ENCODE results near the gene CCNT1. TPM values are rescaled to one million over a fixed set of nuclear protein-coding genes. Genes with fewer than 3 reads are reported as not detected.

The CCNT1 gene
- polyA plus RNA-seq, 1 donor from 2014 or later, result 28.2 TPM

DNA sequence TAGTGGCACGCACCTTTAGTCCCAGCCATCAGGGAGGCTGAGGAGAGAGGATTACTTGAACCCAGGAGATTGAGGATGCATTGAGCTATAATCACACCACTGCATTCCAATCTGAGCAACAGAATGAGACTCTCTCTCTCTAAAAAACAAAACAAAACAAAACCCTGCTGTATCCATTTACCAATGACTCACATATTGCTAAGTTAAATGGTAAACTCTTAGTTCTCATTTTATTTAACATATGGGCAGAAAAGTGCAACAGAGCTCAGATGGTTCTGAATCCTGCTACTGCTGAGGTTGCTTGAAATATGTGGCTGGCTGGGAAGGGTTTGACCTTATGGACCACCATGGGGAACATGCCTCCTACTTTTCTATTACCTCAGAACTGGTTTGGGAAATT, 33.7 kb upstream of the CCNT1 start:
- H3K36me3 ChIP-seq (ENCODE audit: insufficient read depth, low read length), result no peaks in the 10 kb centered on the region
- H3K9me2 ChIP-seq (ENCODE audit: insufficient read depth, low read length), result no peaks in the 10 kb centered on the region
- no peak overlapping the region for H3K4me2 ChIP-seq (ENCODE audit: low read length)
- H2AFZ ChIP-seq (ENCODE audit: low read depth, low read length), result no peak overlapping the region
- no peaks in the 10 kb centered on the region for H3F3A ChIP-seq (ENCODE audit: insufficient read depth, low read length, poor library complexity, severe bottlenecking)
- H4K20me1 ChIP-seq (ENCODE audit: insufficient read depth), result no peaks in the 10 kb centered on the region
- H3K27ac ChIP-seq (ENCODE audit: low read length), result no peak overlapping the region
- H3K4me3 ChIP-seq (ENCODE audit: low read length), result no peak overlapping the region
- H3K79me2 ChIP-seq (replicated peaks; ENCODE audit: insufficient read depth, low read length), result no peaks in the 10 kb centered on the region
- H3K9me3 ChIP-seq (ENCODE audit: low read length), result no peaks in the 10 kb centered on the region
- H3K27me3 ChIP-seq (ENCODE audit: insufficient read depth, low read depth, low read length), result no peaks in the 10 kb centered on the region
- TF ChIP-seq, protein P1, sequence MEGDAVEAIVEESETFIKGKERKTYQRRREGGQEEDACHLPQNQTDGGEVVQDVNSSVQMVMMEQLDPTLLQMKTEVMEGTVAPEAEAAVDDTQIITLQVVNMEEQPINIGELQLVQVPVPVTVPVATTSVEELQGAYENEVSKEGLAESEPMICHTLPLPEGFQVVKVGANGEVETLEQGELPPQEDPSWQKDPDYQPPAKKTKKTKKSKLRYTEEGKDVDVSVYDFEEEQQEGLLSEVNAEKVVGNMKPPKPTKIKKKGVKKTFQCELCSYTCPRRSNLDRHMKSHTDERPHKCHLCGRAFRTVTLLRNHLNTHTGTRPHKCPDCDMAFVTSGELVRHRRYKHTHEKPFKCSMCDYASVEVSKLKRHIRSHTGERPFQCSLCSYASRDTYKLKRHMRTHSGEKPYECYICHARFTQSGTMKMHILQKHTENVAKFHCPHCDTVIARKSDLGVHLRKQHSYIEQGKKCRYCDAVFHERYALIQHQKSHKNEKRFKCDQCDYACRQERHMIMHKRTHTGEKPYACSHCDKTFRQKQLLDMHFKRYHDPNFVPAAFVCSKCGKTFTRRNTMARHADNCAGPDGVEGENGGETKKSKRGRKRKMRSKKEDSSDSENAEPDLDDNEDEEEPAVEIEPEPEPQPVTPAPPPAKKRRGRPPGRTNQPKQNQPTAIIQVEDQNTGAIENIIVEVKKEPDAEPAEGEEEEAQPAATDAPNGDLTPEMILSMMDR (IDR thresholded peaks at IDR 0.05; ENCODE audit: poor library complexity, severe bottlenecking), result no peak
- TF ChIP-seq SMC3 (conservative IDR thresholded peaks at IDR 0.05; ENCODE audit: poor library complexity) (no peak), TAF1 (IDR thresholded peaks at IDR 0.05; ENCODE audit: low read depth) (no peak), POLR2AphosphoS5 (IDR thresholded peaks at IDR 0.05) (no peak), EZH2 (IDR thresholded peaks at IDR 0.05; ENCODE audit: borderline replicate concordance, insufficient read depth, low read length, poor library complexity, severe bottlenecking) (no peak), MXI1 (conservative IDR thresholded peaks at IDR 0.05; ENCODE audit: poor library complexity, severe bottlenecking) (no peak), EP300 (conservative IDR thresholded peaks at IDR 0.05; ENCODE audit: poor library complexity, severe bottlenecking) (no peak), RAD21 (conservative IDR thresholded peaks at IDR 0.05) (no peak)
- TF ChIP-seq, protein P2, sequence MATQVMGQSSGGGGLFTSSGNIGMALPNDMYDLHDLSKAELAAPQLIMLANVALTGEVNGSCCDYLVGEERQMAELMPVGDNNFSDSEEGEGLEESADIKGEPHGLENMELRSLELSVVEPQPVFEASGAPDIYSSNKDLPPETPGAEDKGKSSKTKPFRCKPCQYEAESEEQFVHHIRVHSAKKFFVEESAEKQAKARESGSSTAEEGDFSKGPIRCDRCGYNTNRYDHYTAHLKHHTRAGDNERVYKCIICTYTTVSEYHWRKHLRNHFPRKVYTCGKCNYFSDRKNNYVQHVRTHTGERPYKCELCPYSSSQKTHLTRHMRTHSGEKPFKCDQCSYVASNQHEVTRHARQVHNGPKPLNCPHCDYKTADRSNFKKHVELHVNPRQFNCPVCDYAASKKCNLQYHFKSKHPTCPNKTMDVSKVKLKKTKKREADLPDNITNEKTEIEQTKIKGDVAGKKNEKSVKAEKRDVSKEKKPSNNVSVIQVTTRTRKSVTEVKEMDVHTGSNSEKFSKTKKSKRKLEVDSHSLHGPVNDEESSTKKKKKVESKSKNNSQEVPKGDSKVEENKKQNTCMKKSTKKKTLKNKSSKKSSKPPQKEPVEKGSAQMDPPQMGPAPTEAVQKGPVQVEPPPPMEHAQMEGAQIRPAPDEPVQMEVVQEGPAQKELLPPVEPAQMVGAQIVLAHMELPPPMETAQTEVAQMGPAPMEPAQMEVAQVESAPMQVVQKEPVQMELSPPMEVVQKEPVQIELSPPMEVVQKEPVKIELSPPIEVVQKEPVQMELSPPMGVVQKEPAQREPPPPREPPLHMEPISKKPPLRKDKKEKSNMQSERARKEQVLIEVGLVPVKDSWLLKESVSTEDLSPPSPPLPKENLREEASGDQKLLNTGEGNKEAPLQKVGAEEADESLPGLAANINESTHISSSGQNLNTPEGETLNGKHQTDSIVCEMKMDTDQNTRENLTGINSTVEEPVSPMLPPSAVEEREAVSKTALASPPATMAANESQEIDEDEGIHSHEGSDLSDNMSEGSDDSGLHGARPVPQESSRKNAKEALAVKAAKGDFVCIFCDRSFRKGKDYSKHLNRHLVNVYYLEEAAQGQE (IDR thresholded peaks at IDR 0.05; ENCODE audit: borderline replicate concordance), result no peak
- no peak overlapping the region for H3K9ac ChIP-seq (ENCODE audit: low read length)

DNA sequence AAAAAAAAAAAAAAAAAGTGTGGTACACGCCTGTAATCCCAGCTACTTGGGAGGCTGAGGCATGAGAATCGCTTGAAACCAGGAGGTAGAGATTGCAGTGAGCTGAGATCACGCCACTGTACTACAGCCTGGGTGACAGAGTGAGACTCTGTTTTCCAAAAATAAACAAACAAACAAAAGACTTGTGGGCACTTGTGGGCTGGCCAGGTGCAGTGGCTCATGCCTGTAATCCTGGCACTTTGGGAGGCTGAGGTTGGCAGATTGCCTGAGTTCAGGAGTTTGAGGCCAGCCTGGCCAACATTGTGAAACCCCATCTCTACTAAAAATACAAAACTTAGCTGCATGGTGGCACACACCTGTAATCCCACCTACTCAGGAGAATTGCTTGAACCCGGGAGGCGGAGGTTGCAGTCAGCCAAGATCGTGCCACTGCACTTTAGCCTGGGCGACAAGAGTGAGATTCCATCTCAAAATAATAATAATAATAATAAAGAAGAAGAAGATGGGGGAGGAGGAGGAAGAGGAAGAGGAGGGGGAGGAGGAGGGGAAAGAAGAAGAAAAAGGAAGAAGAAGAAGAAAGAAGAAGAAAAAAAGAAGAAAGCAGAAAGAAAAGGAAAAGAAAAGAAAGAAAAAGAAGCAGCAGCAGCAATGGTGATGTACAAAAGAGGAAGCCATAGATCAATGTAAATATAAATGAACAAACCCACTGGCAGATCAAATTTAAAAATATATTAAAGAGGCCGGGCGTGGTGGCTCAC, 27.9 kb upstream of the CCNT1 start:
- Histone ChIP-seq H3K9me2 (ENCODE audit: insufficient read depth, low read length) (no peaks in the 10 kb centered on the region), H3K79me2 (replicated peaks; ENCODE audit: insufficient read depth, low read length) (no peaks in the 10 kb centered on the region)
- TF ChIP-seq, protein P1 (IDR thresholded peaks at IDR 0.05; ENCODE audit: poor library complexity, severe bottlenecking), result no peak
- TF ChIP-seq, protein P2 (IDR thresholded peaks at IDR 0.05; ENCODE audit: borderline replicate concordance), result no peak
- TF ChIP-seq RAD21 (conservative IDR thresholded peaks at IDR 0.05) (no peak), MXI1 (conservative IDR thresholded peaks at IDR 0.05; ENCODE audit: poor library complexity, severe bottlenecking) (no peak), EZH2 (IDR thresholded peaks at IDR 0.05; ENCODE audit: borderline replicate concordance, insufficient read depth, low read length, poor library complexity, severe bottlenecking) (no peak), POLR2AphosphoS5 (IDR thresholded peaks at IDR 0.05) (no peak), SMC3 (conservative IDR thresholded peaks at IDR 0.05; ENCODE audit: poor library complexity) (no peak)

More for the DNA sequence above, 27.9 kb upstream of the CCNT1 start:
- no peaks in the 10 kb centered on the region for H3K36me3 ChIP-seq (ENCODE audit: insufficient read depth, low read length)
- no peak overlapping the region for H3K4me2 ChIP-seq (ENCODE audit: low read length)
- H3K27me3 ChIP-seq (ENCODE audit: insufficient read depth, low read depth, low read length), result no peaks in the 10 kb centered on the region
- H3K27ac ChIP-seq (ENCODE audit: low read length), result no peak overlapping the region
- no peak overlapping the region for H2AFZ ChIP-seq (ENCODE audit: low read depth, low read length)
- no peak overlapping the region for H3K9ac ChIP-seq (ENCODE audit: low read length)
- H3F3A ChIP-seq (ENCODE audit: insufficient read depth, low read length, poor library complexity, severe bottlenecking), result no peaks in the 10 kb centered on the region
- H3K9me3 ChIP-seq (ENCODE audit: low read length), result no peaks in the 10 kb centered on the region
- H3K4me3 ChIP-seq (ENCODE audit: low read length), result no peak overlapping the region
- no peaks in the 10 kb centered on the region for H4K20me1 ChIP-seq (ENCODE audit: insufficient read depth)
